ENCODE results near the gene POTEJ. TPM values are rescaled to one million over a fixed set of nuclear protein-coding genes. Genes with fewer than 3 reads are reported as not detected.
"Not testable (repeated sequence)": the region's sequence is repeated elsewhere in the genome, so short reads cannot be mapped to it uniquely, and the experiment has no call there.

The POTEJ gene
- total and polyA plus RNA-seq, 2 experiments from 2014 or later = not detected

DNA sequence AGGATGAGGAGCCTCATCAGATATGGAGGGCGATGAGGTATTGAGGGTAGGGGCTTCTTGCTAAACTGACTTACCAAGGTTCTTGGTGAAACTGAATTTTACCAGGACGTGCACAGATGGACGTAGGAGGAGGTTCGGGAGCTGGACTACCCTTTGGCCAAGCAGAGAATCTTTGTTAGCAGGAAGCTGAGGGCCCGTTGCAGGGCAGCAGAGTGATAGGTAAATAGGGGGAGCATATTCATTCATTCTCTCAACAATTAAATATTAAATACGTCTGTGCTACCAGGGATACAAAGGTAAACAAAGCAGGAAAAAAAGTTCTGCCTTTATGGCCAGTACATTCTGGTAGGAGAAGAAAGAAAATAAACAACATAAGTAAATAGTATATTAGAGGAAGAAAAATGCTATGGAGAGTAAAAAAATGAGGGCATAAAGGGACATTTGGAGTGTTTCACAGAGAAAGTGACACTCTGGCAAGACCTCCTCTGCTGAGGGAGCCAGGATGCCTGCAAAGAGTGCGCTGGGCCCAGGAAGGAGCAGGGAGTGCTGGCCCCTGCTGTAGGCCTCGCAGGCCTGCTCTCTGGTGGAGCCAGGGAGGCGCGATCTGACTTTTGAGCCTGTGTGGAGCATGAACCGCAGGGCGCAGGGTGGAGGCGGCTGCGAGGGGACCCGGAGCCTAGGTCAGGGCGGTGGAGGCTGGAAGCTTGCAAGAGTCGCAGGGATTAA lies 2.8 kb upstream of the POTEJ start:
- in situ Hi-C loops (cut with MboI); H3K9ac ChIP-seq; H3K36me3 ChIP-seq (ENCODE audit: low read depth); H3K9me2 ChIP-seq (ENCODE audit: insufficient read depth); H3K9me3 ChIP-seq (ENCODE audit: low read depth); H3K27me3 ChIP-seq (replicated peaks; ENCODE audit: insufficient read depth); DNase-seq; H3K4me3 ChIP-seq; H3K4me2 ChIP-seq (ENCODE audit: unreplicated experiment); H2AFZ ChIP-seq; H3F3A ChIP-seq (ENCODE audit: insufficient read depth); H3K4me1 ChIP-seq (ENCODE audit: insufficient read depth); H3K79me2 ChIP-seq (ENCODE audit: insufficient read depth); H3K27ac ChIP-seq; H4K20me1 ChIP-seq (ENCODE audit: insufficient read depth): not testable (repeated sequence)
- whole genome bisulfite sequencing, 2 experiments (ENCODE audit: low coverage in 1 of 2, low lambda C conversion rate in 2 of 2, missing lambda C conversion rate in 2 of 2) = 44 to 65% methylated on average over 3 to 4 of the region's 17 CpGs

DNA sequence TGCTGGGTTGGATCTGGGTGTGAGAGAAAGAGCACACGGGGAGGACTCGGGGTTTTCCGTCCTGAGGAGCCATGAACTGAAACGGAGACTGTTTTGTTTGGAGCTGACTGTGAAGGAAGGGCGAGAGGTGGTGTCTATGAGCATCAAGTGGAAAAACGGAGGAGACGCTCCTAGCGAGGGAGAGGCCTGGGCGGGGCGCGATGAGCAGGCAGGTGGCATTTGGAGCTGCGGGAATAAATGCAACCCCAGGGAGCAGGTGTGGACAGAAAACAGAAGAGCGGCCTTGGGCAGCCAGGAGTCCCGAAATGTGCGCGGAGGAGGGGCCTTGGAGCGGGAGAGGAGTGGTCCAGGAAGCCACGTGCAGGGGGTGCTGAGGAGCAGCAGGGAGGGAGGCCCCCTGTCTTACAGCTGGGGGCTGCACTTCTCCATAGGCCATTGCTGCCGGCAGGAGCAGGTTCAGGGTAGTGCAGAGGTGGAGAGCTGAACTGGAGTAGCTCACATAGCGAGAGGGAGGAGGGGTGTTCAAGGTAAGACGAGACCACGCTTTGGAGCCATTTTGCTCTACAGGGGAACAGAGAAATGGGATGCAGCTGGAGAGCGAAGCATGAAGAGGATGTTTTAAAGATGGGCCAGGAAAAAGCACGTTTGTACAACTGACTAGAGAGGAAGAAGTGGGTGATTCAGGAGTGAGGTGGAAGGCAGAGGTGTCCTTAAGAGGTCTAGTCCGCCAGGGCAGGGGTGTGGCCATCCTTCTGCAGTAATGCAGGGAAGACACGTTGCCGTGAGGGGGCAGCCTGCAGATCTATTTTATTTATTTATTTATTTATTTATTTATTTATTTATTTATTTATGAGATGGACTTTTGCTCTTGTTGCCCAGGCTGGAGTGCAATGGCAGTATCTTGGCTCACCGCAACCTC lies 2.0 kb upstream of the POTEJ start:
- H3K27ac ChIP-seq; DNase-seq; H3K4me3 ChIP-seq; H3K9ac ChIP-seq; H3K4me1 ChIP-seq (ENCODE audit: insufficient read depth); H3K9me3 ChIP-seq (ENCODE audit: low read depth); H3K9me2 ChIP-seq (ENCODE audit: insufficient read depth); H2AFZ ChIP-seq; H3K79me2 ChIP-seq (ENCODE audit: insufficient read depth); H3F3A ChIP-seq (ENCODE audit: insufficient read depth); H3K36me3 ChIP-seq (ENCODE audit: low read depth); H4K20me1 ChIP-seq (ENCODE audit: insufficient read depth); in situ Hi-C loops (cut with MboI); H3K27me3 ChIP-seq (replicated peaks; ENCODE audit: insufficient read depth); H3K4me2 ChIP-seq (ENCODE audit: unreplicated experiment): not testable (repeated sequence)
- 6 to 17% methylated on average over 7 to 8 of the region's 28 CpGs for WGBS, 2 experiments (ENCODE audit: low coverage in 1 of 2, low lambda C conversion rate in 2 of 2, missing lambda C conversion rate in 2 of 2)

DNA sequence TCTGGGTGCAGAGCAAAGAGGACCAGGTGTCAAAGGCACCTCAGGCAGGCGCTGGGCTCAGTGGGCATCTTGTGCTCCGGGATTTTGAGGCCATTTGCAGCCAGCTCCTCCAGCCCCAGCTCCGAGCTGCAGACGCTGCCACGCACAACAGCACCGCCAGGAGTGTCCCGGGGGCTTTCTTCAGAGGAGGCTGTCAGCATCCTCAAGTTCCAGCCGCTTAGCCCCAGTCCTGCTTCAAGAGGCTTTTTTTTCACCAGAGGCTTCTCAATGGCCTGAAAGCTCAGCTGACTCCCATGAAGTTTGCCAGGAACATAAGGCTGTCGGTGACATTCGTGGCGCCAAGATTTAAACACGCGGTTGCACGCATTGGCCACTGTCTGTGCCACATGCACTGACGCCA lies 754 bp upstream of the POTEJ start:
- WGBS, 2 experiments (ENCODE audit: low coverage in 1 of 2, low lambda C conversion rate in 2 of 2, missing lambda C conversion rate in 2 of 2) = 59 to 65% methylated on average over 13 of the region's 15 CpGs
- H3K79me2 ChIP-seq (ENCODE audit: insufficient read depth); in situ Hi-C loops (cut with MboI); H3F3A ChIP-seq (ENCODE audit: insufficient read depth); H3K27me3 ChIP-seq (replicated peaks; ENCODE audit: insufficient read depth); H3K4me3 ChIP-seq; H3K4me1 ChIP-seq (ENCODE audit: insufficient read depth); H3K9ac ChIP-seq; H4K20me1 ChIP-seq (ENCODE audit: insufficient read depth); H2AFZ ChIP-seq; H3K4me2 ChIP-seq (ENCODE audit: unreplicated experiment); H3K9me3 ChIP-seq (ENCODE audit: low read depth); H3K9me2 ChIP-seq (ENCODE audit: insufficient read depth); H3K27ac ChIP-seq; H3K36me3 ChIP-seq (ENCODE audit: low read depth); DNase-seq: not testable (repeated sequence)

DNA sequence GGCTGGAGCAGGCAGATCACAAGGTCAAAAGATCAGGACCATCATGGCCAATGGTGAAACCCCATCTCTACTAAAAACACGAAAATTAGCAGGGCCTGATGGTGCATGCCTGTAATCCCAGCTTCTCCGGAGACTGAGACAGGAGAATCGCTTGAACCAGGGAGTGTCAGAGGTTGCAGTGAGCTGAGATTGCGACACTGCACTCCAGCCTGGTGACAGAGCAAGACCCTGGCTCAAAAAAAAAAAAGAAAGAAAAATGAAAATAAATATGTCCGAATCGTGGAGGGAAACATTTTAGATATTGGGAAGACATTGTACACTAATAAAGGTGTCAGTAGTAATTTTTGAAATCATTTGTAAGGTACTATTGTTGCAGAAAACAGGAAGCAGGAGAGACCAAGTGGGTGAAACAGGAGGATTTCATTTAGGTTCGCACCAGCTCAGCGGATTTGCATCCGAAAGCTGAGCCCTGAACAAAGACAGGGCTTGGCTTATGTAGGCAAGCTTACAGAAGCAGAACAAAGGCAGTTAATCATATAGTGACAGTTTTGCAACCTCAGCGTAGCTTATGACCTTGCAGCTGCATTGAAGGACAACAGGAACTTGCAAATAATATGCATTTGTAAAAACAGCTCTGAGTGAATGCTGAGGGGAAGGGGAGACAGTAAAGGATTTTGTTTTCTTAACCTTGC lies 17.7 kb downstream of the POTEJ start:
- WGBS, 2 experiments (ENCODE audit: low coverage in 1 of 2, low lambda C conversion rate in 2 of 2, missing lambda C conversion rate in 2 of 2) = 32% methylated on average over 9 of the region's 10 CpGs
- H3K79me2 ChIP-seq (ENCODE audit: insufficient read depth); in situ Hi-C loops (cut with MboI); H3K9me3 ChIP-seq (ENCODE audit: low read depth); H3F3A ChIP-seq (ENCODE audit: insufficient read depth); H3K4me2 ChIP-seq (ENCODE audit: unreplicated experiment); H3K9ac ChIP-seq; H3K4me1 ChIP-seq (ENCODE audit: insufficient read depth); H3K27me3 ChIP-seq (replicated peaks; ENCODE audit: insufficient read depth); H2AFZ ChIP-seq; H3K9me2 ChIP-seq (ENCODE audit: insufficient read depth); H4K20me1 ChIP-seq (ENCODE audit: insufficient read depth); H3K4me3 ChIP-seq; H3K36me3 ChIP-seq (ENCODE audit: low read depth); DNase-seq; H3K27ac ChIP-seq: not testable (repeated sequence)

DNA sequence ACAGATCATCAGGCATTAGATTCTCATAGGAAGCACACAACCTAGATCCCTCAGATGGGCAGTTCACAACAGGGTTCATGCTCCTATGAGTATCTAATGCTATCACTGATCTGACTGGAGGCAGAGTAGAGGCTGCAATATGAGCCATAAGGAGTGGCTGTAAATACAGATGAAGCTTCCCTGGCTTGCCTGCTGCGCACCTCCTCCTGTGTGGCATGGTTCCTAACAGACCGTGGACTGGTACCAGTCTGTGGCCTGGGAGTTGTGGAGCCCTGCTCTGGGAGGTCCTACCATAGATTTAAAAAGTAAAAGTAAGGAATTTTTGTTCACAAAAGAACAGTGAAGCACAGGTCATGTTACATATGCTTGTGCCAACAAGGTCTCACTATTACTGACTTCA lies 27.7 kb downstream of the POTEJ start:
- H3K4me1 ChIP-seq (ENCODE audit: insufficient read depth); H3K9me3 ChIP-seq (ENCODE audit: low read depth); H3F3A ChIP-seq (ENCODE audit: insufficient read depth); H2AFZ ChIP-seq; H3K4me2 ChIP-seq (ENCODE audit: unreplicated experiment); H3K36me3 ChIP-seq (ENCODE audit: low read depth); DNase-seq; H3K79me2 ChIP-seq (ENCODE audit: insufficient read depth); H3K27me3 ChIP-seq (replicated peaks; ENCODE audit: insufficient read depth); H3K9ac ChIP-seq; H3K27ac ChIP-seq; H4K20me1 ChIP-seq (ENCODE audit: insufficient read depth); in situ Hi-C loops (cut with MboI); H3K9me2 ChIP-seq (ENCODE audit: insufficient read depth); H3K4me3 ChIP-seq: not testable (repeated sequence)
- 13 to 21% methylated on average over 2 of the region's 2 CpGs for WGBS, 2 experiments (ENCODE audit: low coverage in 1 of 2, low lambda C conversion rate in 2 of 2, missing lambda C conversion rate in 2 of 2)

DNA sequence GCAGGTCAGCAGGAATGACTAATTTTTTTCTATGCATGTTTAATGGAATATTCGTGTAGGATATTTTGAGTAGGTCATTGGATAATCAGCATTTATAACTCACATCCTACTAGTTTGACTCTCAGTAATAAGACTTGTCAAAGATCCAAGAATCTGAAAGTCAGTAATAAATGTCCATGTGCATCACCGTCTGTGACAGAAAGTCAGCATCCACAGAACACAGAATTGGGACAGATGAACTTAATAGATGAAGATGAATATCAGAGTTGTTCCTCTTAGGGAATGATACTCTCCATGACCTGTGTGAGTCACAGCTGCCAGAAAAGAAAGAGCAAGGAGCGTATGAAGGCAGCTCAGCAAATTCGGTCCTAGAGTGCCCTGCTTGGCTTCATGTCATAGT lies 30.4 kb downstream of the POTEJ start:
- H3K9me2 ChIP-seq (ENCODE audit: insufficient read depth); H2AFZ ChIP-seq; H3K27ac ChIP-seq; H3K27me3 ChIP-seq (replicated peaks; ENCODE audit: insufficient read depth); H3K9ac ChIP-seq; H3K4me3 ChIP-seq; in situ Hi-C loops (cut with MboI); H3K9me3 ChIP-seq (ENCODE audit: low read depth); H4K20me1 ChIP-seq (ENCODE audit: insufficient read depth); DNase-seq; H3K4me1 ChIP-seq (ENCODE audit: insufficient read depth); H3K79me2 ChIP-seq (ENCODE audit: insufficient read depth); H3K4me2 ChIP-seq (ENCODE audit: unreplicated experiment); H3F3A ChIP-seq (ENCODE audit: insufficient read depth); H3K36me3 ChIP-seq (ENCODE audit: low read depth): not testable (repeated sequence)
- WGBS, 2 experiments (ENCODE audit: low coverage in 1 of 2, low lambda C conversion rate in 2 of 2, missing lambda C conversion rate in 2 of 2) = 3 to 9% methylated on average over 4 of the region's 4 CpGs

DNA sequence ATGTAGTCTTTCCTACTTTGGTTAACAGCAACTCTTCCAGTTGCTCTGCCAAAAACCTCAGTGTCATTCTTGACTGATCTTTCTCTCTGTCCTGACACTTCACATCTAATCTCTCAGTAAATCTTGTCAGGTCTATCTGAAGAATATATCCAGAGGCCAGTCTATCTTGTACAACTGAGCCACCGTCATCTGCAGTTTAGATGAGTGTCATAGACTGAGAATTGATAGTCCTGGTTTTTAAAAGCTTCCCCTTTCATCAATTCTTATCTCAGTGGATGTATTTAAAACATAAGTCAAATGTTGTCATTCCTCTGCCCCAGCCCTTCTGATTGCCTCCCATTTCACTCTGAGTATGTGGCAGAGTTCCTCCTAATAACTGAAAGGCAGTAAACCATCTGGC lies 38.0 kb downstream of the POTEJ start:
- H3K36me3 ChIP-seq (ENCODE audit: low read depth); H3K9me2 ChIP-seq (ENCODE audit: insufficient read depth); H3K27ac ChIP-seq; in situ Hi-C loops (cut with MboI); H3K79me2 ChIP-seq (ENCODE audit: insufficient read depth); H3K4me1 ChIP-seq (ENCODE audit: insufficient read depth); H3K27me3 ChIP-seq (replicated peaks; ENCODE audit: insufficient read depth); H3K9ac ChIP-seq; H3K4me3 ChIP-seq; H4K20me1 ChIP-seq (ENCODE audit: insufficient read depth); H3K4me2 ChIP-seq (ENCODE audit: unreplicated experiment); H3K9me3 ChIP-seq (ENCODE audit: low read depth); DNase-seq; H2AFZ ChIP-seq; H3F3A ChIP-seq (ENCODE audit: insufficient read depth): not testable (repeated sequence)
- 10 to 18% methylated on average over 1 of the region's 1 CpG for WGBS, 2 experiments (ENCODE audit: low coverage in 1 of 2, low lambda C conversion rate in 2 of 2, missing lambda C conversion rate in 2 of 2)

Measured in GM23248 (cell line).